GM21367 (cell line): ENCODE results near the gene ANKRD6.

Source experiments
- ATAC-seq: cut with Tn5 transposase; IDR thresholded peaks from one replicate; pipeline ENCODE4 v1.9.1; 2021; ENCODE audit not compliant: unreplicated experiment

Gene ANKRD6

GRCh38 chr6:89506716-89507617, 74.0 kb downstream of the ANKRD6 start:
- ATAC-seq, result no peak

- ATAC-seq, result no peak
Measured at GRCh38 chr6:89508755-89509563, 76.0 kb downstream of the ANKRD6 start.

GRCh38 chr6:89509777-89510281, 76.9 kb downstream of the ANKRD6 start:
- no peak for ATAC-seq

- no peak for ATAC-seq
Measured at GRCh38 chr6:89510393-89510792, 77.4 kb downstream of the ANKRD6 start.

- ATAC-seq, result no peak
Measured at GRCh38 chr6:89518352-89519055, 85.6 kb downstream of the ANKRD6 start.

GRCh38 chr6:89520736-89521135, 87.8 kb downstream of the ANKRD6 start:
- no peak for ATAC-seq

- ATAC-seq, result no peak
Measured at GRCh38 chr6:89522778-89523177, 89.8 kb downstream of the ANKRD6 start.

- ATAC-seq, result no peak
Measured at GRCh38 chr6:89525786-89526562, 93.0 kb downstream of the ANKRD6 start.

GRCh38 chr6:89526563-89526869, 93.6 kb downstream of the ANKRD6 start:
- ATAC-seq, result no peak

GRCh38 chr6:89527634-89528033, 94.7 kb downstream of the ANKRD6 start:
- no peak for ATAC-seq

GRCh38 chr6:89528866-89529265, 95.9 kb downstream of the ANKRD6 start:
- ATAC-seq, result no peak

GRCh38 chr6:89530982-89531381, 98.0 kb downstream of the ANKRD6 start:
- no peak for ATAC-seq

- no peak for ATAC-seq
Measured at GRCh38 chr6:89536231-89536630, 103.3 kb downstream of the ANKRD6 start.

GRCh38 chr6:89539779-89540178, 106.8 kb downstream of the ANKRD6 start:
- ATAC-seq, result no peak

GRCh38 chr6:89542081-89542857, 109.3 kb downstream of the ANKRD6 start:
- ATAC-seq, result no peak

GRCh38 chr6:89542866-89543265, 109.9 kb downstream of the ANKRD6 start:
- ATAC-seq, result no peak

- ATAC-seq, result no peak
Measured at GRCh38 chr6:89547281-89547680, 114.3 kb downstream of the ANKRD6 start.

- ATAC-seq, result no peak
Measured at GRCh38 chr6:89553431-89553830, 120.5 kb downstream of the ANKRD6 start.

- ATAC-seq, result no peak
Measured at GRCh38 chr6:89554106-89554505, 121.2 kb downstream of the ANKRD6 start.

GRCh38 chr6:89555031-89555430, 122.1 kb downstream of the ANKRD6 start:
- no peak for ATAC-seq
